IMR-90 (cell line): ENCODE results near the gene LMAN2L. TPM values are rescaled to one million over a fixed set of nuclear protein-coding genes. Genes with fewer than 3 reads are reported as not detected.

ENCODE experiments used
- ATAC-seq: fragments of 200-7000 bp; cut with Tn5 transposase; 2 replicates; pipeline ENCODE4 v1.9.1; 2020; ENCODE audit warnings: low read depth, mild to moderate bottlenecking, moderate library complexity
- BruUV-seq: library from RNA; stranded (reverse); fragments of 400-500 nt; replicated peaks from 2 replicates; lab custom pipeline; 2021; lab: Mats Ljungman, UMichigan
- CTCF ChIA-PET: fragments of 300-600 bp; formaldehyde crosslinking; extraction: SDS; loops from one replicate; lab custom pipeline; 2021; ENCODE audit warnings: antibody characterized with exemption; lab: Yijun Ruan, JAX
- POLR2A ChIA-PET: fragments of 300-600 bp; sonication (Branson Sonifier 250); formaldehyde crosslinking; loops from one replicate; lab custom pipeline; 2022; ENCODE audit warnings: antibody characterized with exemption; ENCODE audit not compliant: unreplicated experiment; lab: Charles Lee
- DNase-seq: peaks from one replicate; pipeline ENCODE4 v3.0.0; 2013
- H2AFZ ChIP-seq: replicated peaks from 2 replicates; pipeline ENCODE3; 2013; ENCODE audit warnings: low read length, mild to moderate bottlenecking; ENCODE audit not compliant: poor library complexity
- H2AK5ac ChIP-seq: 2 replicates; pipeline ENCODE4 v1.6.1; 2013; ENCODE audit warnings: low read depth, low read length, inconsistent platforms
- H2AK9ac ChIP-seq: replicated peaks from 2 replicates; pipeline ENCODE3; 2013; ENCODE audit warnings: mild to moderate bottlenecking, low read depth, low read length, moderate library complexity; ENCODE audit not compliant: poor library complexity
- H2BK120ac ChIP-seq: 2 replicates; pipeline ENCODE4 v1.6.1; 2013; ENCODE audit warnings: low read depth, low read length, inconsistent platforms
- H2BK15ac ChIP-seq: 3 replicates; pipeline ENCODE4 v1.6.1; 2013; ENCODE audit warnings: low read depth, low read length, inconsistent platforms
- H2BK20ac ChIP-seq: 2 replicates; pipeline ENCODE4 v1.6.1; 2013; ENCODE audit warnings: low read depth, mild to moderate bottlenecking, inconsistent platforms, low read length, moderate library complexity
- H2BK5ac ChIP-seq: 2 replicates; pipeline ENCODE4 v1.6.1; 2013; ENCODE audit warnings: mild to moderate bottlenecking, low read depth, low read length, inconsistent platforms; ENCODE audit not compliant: poor library complexity, severe bottlenecking
- H3K14ac ChIP-seq: replicated peaks from 2 replicates; pipeline ENCODE4 v1.6.1; 2013; ENCODE audit warnings: low read depth, low read length, inconsistent platforms
- H3K18ac ChIP-seq: 2 replicates; pipeline ENCODE4 v1.6.1; 2013; ENCODE audit warnings: low read depth, low read length, control low read depth
- H3K23ac ChIP-seq: 2 replicates; pipeline ENCODE4 v1.6.1; 2013; ENCODE audit warnings: low read depth, low read length, inconsistent platforms
- H3K27ac ChIP-seq: 2 replicates; pipeline ENCODE4 v1.5.1; 2013; ENCODE audit warnings: mild to moderate bottlenecking, control low read depth, low read length; ENCODE audit not compliant: insufficient read depth
- H3K27me3 ChIP-seq: 2 replicates; pipeline ENCODE4 v1.6.1; 2013; ENCODE audit warnings: low read length; ENCODE audit not compliant: control insufficient read depth, insufficient read depth
- H3K36me3 ChIP-seq: 2 replicates; pipeline ENCODE4 v1.6.1; 2013; ENCODE audit warnings: low read length, mixed read lengths; ENCODE audit not compliant: control insufficient read depth, insufficient read depth
- H3K4ac ChIP-seq: 2 replicates; pipeline ENCODE4 v1.6.1; 2013; ENCODE audit warnings: low read depth, low read length, inconsistent platforms
- H3K4me1 ChIP-seq: 2 replicates; pipeline ENCODE4 v1.6.1; 2013; ENCODE audit warnings: low read length, mixed read lengths; ENCODE audit not compliant: control insufficient read depth, insufficient read depth
- H3K4me2 ChIP-seq: 2 replicates; pipeline ENCODE4 v1.6.1; 2013; ENCODE audit warnings: low read depth, mild to moderate bottlenecking, control low read depth, low read length, moderate library complexity
- H3K4me3 ChIP-seq: 2 replicates; pipeline ENCODE4 v1.5.1; 2013; ENCODE audit warnings: low read depth, mild to moderate bottlenecking, control low read depth, low read length, moderate library complexity; ENCODE audit not compliant: insufficient read depth
- H3K56ac ChIP-seq: 2 replicates; pipeline ENCODE4 v1.6.1; 2013; ENCODE audit warnings: low read length, inconsistent platforms; ENCODE audit not compliant: insufficient read depth; ENCODE audit errors: extremely low read depth
- H3K79me1 ChIP-seq, 2 experiments: 2 replicates each; pipeline ENCODE4 v1.6.1; 2013; ENCODE audit warnings: low read length in 2 of 2, inconsistent platforms in 1 of 2, low read depth in 1 of 2
- H3K9ac ChIP-seq: 2 replicates; pipeline ENCODE4 v1.6.1; 2013; ENCODE audit warnings: low read depth, low read length, control low read depth
- H3K9me1 ChIP-seq: 2 replicates; pipeline ENCODE4 v1.6.1; 2013; ENCODE audit warnings: low read length, inconsistent platforms; ENCODE audit not compliant: insufficient read depth
- H3K9me3 ChIP-seq: 2 replicates; pipeline ENCODE4 v1.6.1; 2013; ENCODE audit warnings: low read length; ENCODE audit not compliant: control insufficient read depth, insufficient read depth
- H4K20me1 ChIP-seq: 2 replicates; pipeline ENCODE4 v1.6.1; 2013; ENCODE audit warnings: low read length, inconsistent platforms; ENCODE audit not compliant: insufficient read depth
- H4K5ac ChIP-seq: 2 replicates; pipeline ENCODE4 v1.6.1; 2013; ENCODE audit warnings: mild to moderate bottlenecking, low read depth, low read length, control low read depth
- H4K8ac ChIP-seq, 2 experiments: 2 replicates each; pipeline ENCODE4 v1.6.1; 2013; ENCODE audit warnings: low read depth in 2 of 2, low read length in 2 of 2, control low read depth in 1 of 2, inconsistent platforms in 1 of 2
- H4K91ac ChIP-seq: 2 replicates; pipeline ENCODE4 v1.6.1; 2013; ENCODE audit warnings: low read depth, low read length, inconsistent platforms; ENCODE audit not compliant: insufficient read depth
- CEBPB ChIP-seq: IDR thresholded peaks from 2 replicates; pipeline ENCODE4 v1.6.1; 2012; ENCODE audit warnings: low read depth, low read length, improper control_type of control experiment
- CHD1 ChIP-seq: IDR thresholded peaks from 2 replicates; pipeline ENCODE4 v1.6.1; 2012; ENCODE audit warnings: low read depth, low read length, improper control_type of control experiment
- CTCF ChIP-seq: conservative IDR thresholded peaks from 2 replicates; pipeline ENCODE4 v1.5.1; 2012; ENCODE audit warnings: mild to moderate bottlenecking, low read depth, low read length, improper control_type of control experiment
- ELK1 ChIP-seq: fragments of 150-350 bp; IDR thresholded peaks from 2 replicates; pipeline ENCODE4 v1.6.1; 2016; ENCODE audit warnings: low read depth, mild to moderate bottlenecking, low read length, moderate library complexity, borderline replicate concordance
- MAZ ChIP-seq: IDR thresholded peaks from 2 replicates; pipeline ENCODE4 v1.6.1; 2012; ENCODE audit warnings: low read depth, mild to moderate bottlenecking, low read length, improper control_type of control experiment, moderate library complexity, borderline replicate concordance
- MXI1 ChIP-seq: IDR thresholded peaks from 2 replicates; pipeline ENCODE4 v1.6.1; 2012; ENCODE audit warnings: low read depth, mild to moderate bottlenecking, low read length, moderate library complexity, borderline replicate concordance
- NFE2L2 ChIP-seq: fragments of 150-350 bp; IDR thresholded peaks from 2 replicates; pipeline ENCODE4 v1.6.1; 2016; ENCODE audit warnings: low read depth, mild to moderate bottlenecking, low read length
- RFX5 ChIP-seq: IDR thresholded peaks from 2 replicates; pipeline ENCODE4 v1.8.0; 2012; ENCODE audit warnings: low read depth, mild to moderate bottlenecking, low read length, moderate library complexity
- SMC3 ChIP-seq: fragments of 150-350 bp; IDR thresholded peaks from 2 replicates; pipeline ENCODE4 v1.6.1; 2016; ENCODE audit warnings: low read depth, mild to moderate bottlenecking, antibody characterized with exemption, low read length, moderate library complexity
- USF2 ChIP-seq: fragments of 150-350 bp; IDR thresholded peaks from 2 replicates; pipeline ENCODE4 v1.6.1; 2017; ENCODE audit warnings: mild to moderate bottlenecking, antibody characterized with exemption, low read length, low read depth
- WGBS, 2 experiments: methylation state at CpG; one replicate each; pipeline versions ENCODE4 v1.1.5 to v1.1.7; 2013; ENCODE audit warnings: missing lambda C conversion rate in 2 of 2; ENCODE audit not compliant: insufficient read length in 1 of 2; ENCODE audit errors: extremely low coverage in 2 of 2; 5-methylcytosine and 5-hydroxymethylcytosine counted together
- dilution Hi-C: fragments of 300-500 bp; cut with HindIII; formaldehyde crosslinking; loops from one replicate; pipeline ENCODE4 v1.14.3; 2018; ENCODE audit warnings: low sequenced_read_pairs; ENCODE audit not compliant: unreplicated experiment
- in situ Hi-C: fragments of 300-500 bp; cut with MboI; formaldehyde crosslinking; loops from 3 replicates; pipeline ENCODE4 v1.14.3; 2019; ENCODE audit warnings: low sequenced_read_pairs, inconsistent platforms, mixed read lengths
- intact Hi-C: fragments of 100-400 bp; cut with micrococcal nuclease; formaldehyde crosslinking; loops from 2 replicates; pipeline ENCODE4 v1.10.0; 2022
- polyA plus RNA-seq, 3 experiments: library from polyadenylated mRNA; depleted of rRNA; stranded (reverse); fragments of >200 nt; gene quantifications; 2 replicates each; pipeline ENCODE4 v1.2.3, GENCODE V29; 2012; ENCODE audit warnings: low replicate concordance in 1 of 3
- total RNA-seq: library from RNA; depleted of rRNA; stranded (reverse); fragments of >200 nt; gene quantifications from 2 replicates; pipeline ENCODE4 v1.2.3, GENCODE V29; 2012

LMAN2L gene
- total and polyA plus RNA-seq, 2 of the 4 experiments (the other 2 are of a cell fraction) = 22.5 to 22.9 TPM

GRCh38 chr2:96739076-96739632, 710 bp downstream of the LMAN2L start:
- TF ChIP-seq CHD1 (no peak), RFX5 (no peak), NFE2L2 (no peak), USF2 (no peak), SMC3 (no peak), MXI1 (no peak), ELK1 (no peak), CTCF (no peak), MAZ (no peak), CEBPB (no peak)
- Histone ChIP-seq H3K9ac (peak overlapping the region; percentile 59), H4K91ac (0 out of 2 replicates have a peak overlapping the region, but pooled peaks have one; percentile 6), H3K79me1 (peaks cover 29 to 41% of the 10 kb centered on the region in 2 experiments), H3K56ac (peak overlapping the region; percentile 57; the same call in 1 of the 2 replicates), H2AFZ (peak overlapping the region; percentile 99), H2AK9ac (peak overlapping the region; percentile 60), H2BK120ac (no peak overlapping the region), H3K4me1 (peaks cover 2% of the 10 kb centered on the region), H4K5ac (peak overlapping the region; percentile 28; the same call in 1 of the 2 replicates), H2BK5ac (peak overlapping the region; percentile 25), H3K9me3 (no peaks in the 10 kb centered on the region), H4K20me1 (no peaks in the 10 kb centered on the region), H2AK5ac (peak overlapping the region; percentile 87), H3K9me1 (no peaks in the 10 kb centered on the region; the same call in 1 of the 2 replicates), H3K18ac (no peak overlapping the region), H3K23ac (peak overlapping the region; percentile 88; the same call in 1 of the 2 replicates), H3K4me3 (peak overlapping the region; percentile 81), H3K14ac (peak overlapping the region; percentile 78), H3K27ac (peak overlapping the region; percentile 75), H2BK15ac (no peak overlapping the region), H3K4me2 (peak overlapping the region; percentile 90), H4K8ac (peak overlapping the region; percentile 31 to 84), H3K4ac (peak overlapping the region; percentile 88), H3K27me3 (no peaks in the 10 kb centered on the region), H3K36me3 (peaks cover 2% of the 10 kb centered on the region), H2BK20ac (no peak overlapping the region)
- in situ Hi-C loops (no loop called here), intact Hi-C loops (no loop called here), dilution Hi-C loops (no loop called here)
- DNase-seq = no peak
- no peak for ATAC-seq
- POLR2A ChIA-PET = no interaction called here
- CTCF ChIA-PET = interaction anchor here (0.7 kb wide), 1 partner anchor 64 kb away, joined by 3 read pairs; no protein-coding TSS in a partner anchor
- no CpG with 5 or more reads among the region's 4 CpGs for WGBS, 2 experiments
- BruUV-seq = no TSS peak
